Measurements from ENCODE around the gene DHRS7B.
"Not testable (repeated sequence)": the region's sequence is repeated elsewhere in the genome, so short reads cannot be mapped to it uniquely, and the experiment has no call there.

Gene DHRS7B

GRCh38 chr17:21185061-21185460 is 58.3 kb downstream of the DHRS7B start:
- DNase-seq = no peak

- DNase-seq = no peak
Observed at GRCh38 chr17:21186399-21187187, 59.8 kb downstream of the DHRS7B start.

DNA sequence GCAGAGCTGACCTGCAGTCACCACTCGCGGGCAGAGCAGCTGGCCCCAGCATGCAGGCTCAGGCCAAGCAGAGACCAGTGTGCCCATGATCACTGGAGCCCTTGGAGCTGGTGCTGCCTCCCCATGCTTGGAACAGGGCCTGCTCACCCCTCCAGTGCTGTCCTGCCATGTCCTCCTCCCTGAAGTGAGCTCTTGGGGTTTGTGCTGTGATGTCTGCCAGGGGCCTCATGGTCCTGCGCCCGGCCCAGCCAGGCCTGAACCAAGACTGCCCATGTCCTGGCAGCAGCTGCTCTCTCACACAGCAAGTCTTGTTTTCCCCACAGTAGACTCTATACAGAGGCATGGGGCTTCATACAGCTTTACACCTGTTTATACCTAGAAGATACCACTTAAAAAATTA is 62.6 kb downstream of the DHRS7B start:
- DNase-seq = no peak

- DNase-seq = no peak
Observed at GRCh38 chr17:21190078-21190477, 63.3 kb downstream of the DHRS7B start.

DNA sequence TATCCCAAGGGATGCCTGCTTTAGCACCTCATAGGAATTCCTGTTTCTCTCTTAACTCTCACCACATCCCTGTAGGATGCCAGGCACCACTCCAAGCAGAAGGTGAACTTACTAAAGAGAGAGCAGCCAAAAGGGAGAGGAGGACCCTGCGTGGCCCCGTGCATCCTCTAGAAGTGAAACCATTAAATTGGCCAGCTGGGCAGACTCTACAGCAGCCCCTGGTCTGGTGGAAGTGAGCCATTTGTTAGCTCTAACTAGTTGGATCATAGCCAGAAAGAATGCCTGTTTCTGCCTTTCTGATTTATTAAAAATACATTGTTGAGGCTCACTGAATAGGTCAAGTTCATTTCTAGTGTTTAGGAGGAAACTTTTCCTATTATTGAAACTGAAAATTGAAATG is 64.9 kb downstream of the DHRS7B start:
- DNase-seq = no peak

- not testable (repeated sequence) for DNase-seq
Observed at GRCh38 chr17:21192414-21192813, 65.7 kb downstream of the DHRS7B start.

GRCh38 chr17:21193031-21193430 is 66.3 kb downstream of the DHRS7B start:
- no peak for DNase-seq

- no peak for DNase-seq
Observed at GRCh38 chr17:21194226-21194625, 67.5 kb downstream of the DHRS7B start.

- DNase-seq = no peak
Observed at GRCh38 chr17:21194703-21195102, 67.9 kb downstream of the DHRS7B start.

DNA sequence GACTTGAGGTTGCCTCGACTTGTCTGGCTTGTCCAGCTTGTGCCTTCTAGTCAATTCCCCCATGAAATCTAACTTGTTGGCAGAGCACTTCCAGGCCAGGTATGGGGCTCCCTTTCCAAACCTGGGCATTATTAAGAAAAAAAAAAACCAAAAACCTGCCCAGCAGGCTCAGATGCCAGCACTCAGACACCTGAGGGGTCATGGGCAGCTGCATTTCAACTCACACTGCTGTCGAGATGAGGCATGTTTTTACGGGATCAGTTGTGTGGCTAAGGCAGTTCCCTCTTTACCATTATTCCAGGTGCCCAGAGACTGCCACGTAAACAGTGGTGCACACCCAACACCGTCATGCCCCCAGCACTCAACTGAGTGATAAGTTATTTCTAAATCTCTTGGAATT is 69.4 kb downstream of the DHRS7B start:
- DNase-seq = no peak

GRCh38 chr17:21198411-21198810 is 71.6 kb downstream of the DHRS7B start:
- no peak for DNase-seq

DNA sequence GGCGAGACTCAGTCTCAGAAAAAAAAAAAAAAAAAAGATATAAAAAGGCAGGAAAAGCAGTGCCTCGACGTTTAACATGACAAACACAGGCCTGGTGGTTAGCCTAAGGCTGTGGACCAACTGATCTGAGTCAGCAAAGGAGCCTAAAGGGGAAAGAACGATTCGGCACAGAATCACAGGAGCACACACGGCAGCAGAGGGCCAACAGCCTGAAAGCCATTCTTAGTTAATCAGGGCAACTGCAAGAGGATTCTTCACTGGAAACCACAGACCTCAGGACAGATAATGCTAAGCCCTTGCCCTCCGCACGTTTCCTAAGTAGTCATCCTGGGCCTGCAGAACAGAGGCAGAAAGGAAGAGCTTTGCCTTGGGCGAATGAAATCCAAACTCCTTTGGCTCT is 72.5 kb downstream of the DHRS7B start:
- no peak for DNase-seq

GRCh38 chr17:21199856-21200255 is 73.1 kb downstream of the DHRS7B start:
- no peak for DNase-seq

- DNase-seq = no peak
Observed at GRCh38 chr17:21200590-21201297, 74.0 kb downstream of the DHRS7B start.

DNA sequence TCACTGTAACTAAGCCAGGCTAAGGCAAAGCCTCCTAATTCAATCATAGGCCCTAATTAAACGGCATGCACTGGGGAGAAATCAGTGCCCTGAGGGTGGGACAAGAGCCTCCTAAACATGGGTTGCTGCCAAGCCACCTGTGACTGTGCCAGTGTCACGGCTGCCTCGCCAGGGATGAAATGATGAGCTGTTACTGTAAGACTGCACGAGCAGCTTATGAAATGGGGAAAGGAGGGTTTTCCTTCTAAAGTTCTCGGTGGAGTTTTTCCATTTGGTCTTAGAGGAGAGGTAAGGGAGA is 74.5 kb downstream of the DHRS7B start:
- no peak for DNase-seq

DNA sequence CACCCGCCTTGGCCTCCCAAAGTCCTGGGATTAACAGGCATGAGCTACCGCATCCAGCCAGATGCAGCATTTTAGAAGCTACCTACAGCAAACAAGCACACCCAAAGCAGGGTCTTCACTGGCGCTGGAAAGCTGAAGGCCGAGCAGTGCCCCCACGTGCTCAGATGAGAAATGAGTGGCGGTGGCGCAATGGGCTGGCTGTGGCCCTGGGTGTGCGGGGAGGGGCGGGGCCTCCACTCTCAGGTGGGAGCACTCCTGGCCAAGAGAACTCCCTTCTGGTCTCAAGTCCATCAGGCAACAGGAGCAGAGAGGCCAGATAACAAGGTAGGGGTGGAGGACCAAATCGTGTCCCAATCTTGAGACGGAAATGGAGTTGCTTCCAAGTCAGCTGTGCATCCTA is 75.1 kb downstream of the DHRS7B start:
- DNase-seq = no peak

DNA sequence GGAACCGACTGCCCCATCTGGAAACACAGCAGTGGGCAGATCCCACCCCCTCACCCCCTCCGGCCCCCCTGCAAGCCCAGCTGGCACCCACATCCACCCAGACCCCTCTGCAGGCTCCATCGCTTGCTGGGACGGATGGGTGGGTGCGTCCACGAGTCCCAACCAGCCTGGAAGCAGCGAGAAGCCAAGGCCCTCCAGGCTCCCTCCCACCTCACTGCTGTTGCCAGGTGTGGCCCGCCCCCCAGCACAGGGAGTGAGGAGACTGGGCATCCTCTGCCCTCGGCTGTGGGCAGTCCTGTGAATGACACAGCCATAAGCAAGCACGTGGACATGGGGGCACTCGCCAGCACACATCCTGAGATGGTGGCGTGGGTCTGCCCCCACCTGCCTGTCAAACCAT is 75.7 kb downstream of the DHRS7B start:
- DNase-seq = no peak

- DNase-seq = no peak
Observed at GRCh38 chr17:21204935-21205334, 78.2 kb downstream of the DHRS7B start.

GRCh38 chr17:21208352-21208751 is 81.6 kb downstream of the DHRS7B start:
- DNase-seq = no peak

DNA sequence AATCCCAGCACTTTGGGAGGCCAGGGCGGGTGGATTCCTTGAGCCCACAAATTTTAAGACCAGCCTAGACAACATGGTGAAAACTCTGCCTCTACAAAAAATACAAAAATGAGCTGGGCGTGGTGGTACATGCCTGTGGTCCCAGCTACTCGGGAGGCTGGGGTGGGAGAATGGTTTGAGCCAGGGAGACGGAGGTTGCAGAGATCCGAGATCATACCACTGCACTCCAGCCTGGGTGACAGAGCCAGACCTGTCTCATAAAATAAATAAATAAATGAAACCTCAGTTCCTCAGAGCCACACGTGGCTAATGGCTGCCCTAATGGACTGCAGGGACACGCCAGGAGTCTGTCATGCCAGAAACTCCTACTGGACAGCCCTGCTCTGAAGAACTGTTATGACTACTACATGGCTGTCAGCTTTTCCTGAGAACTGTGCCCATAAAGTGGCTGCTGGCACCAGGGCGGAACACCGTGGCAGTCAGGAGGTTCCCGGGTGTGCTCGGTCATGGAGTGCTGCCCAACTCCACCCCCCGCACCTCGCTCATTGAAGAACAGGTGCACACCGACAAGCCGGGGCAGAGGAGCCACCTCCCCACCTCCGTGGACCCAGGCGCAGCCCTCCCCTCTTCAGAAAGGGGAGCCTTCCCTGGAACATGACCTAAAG is 82.9 kb downstream of the DHRS7B start:
- no peak for DNase-seq

- no peak for DNase-seq
Observed at GRCh38 chr17:21210411-21211076, 83.8 kb downstream of the DHRS7B start.

GRCh38 chr17:21211825-21212479 is 85.2 kb downstream of the DHRS7B start:
- no peak for DNase-seq

Measured in stimulated activated CD4-positive, alpha-beta T cell treated with anti-CD3 and anti-CD28 coated beads, Interleukin-1b, Interleukin-23, amount 100 ng/mL, for 48 hours (primary cell).